NOMO-1 treated with dmso at 0.1 percent for 144 hours (cell line): ENCODE data around the gene PSMA1.
A peak's percentile ranks its signal among the peaks of the same experiment; 100 is the strongest.
"Not testable (repeated sequence)": the region's sequence is repeated elsewhere in the genome, so short reads cannot be mapped to it uniquely, and the experiment has no call there.

Source experiments
- DNase-seq: peaks from one replicate; lab custom pipeline; 2025; ENCODE audit not compliant: unreplicated experiment; lab: John Stamatoyannopoulos, UW

The PSMA1 gene

GRCh38 chr11:14519917-14520746 is at the start of gene PSMA1:
Gene PSMA1 (minus strand): TSS chr11:14520386. CDS start chr11:14520299, 87 bp downstream.
- DNase-seq: peak; percentile 98

DNA sequence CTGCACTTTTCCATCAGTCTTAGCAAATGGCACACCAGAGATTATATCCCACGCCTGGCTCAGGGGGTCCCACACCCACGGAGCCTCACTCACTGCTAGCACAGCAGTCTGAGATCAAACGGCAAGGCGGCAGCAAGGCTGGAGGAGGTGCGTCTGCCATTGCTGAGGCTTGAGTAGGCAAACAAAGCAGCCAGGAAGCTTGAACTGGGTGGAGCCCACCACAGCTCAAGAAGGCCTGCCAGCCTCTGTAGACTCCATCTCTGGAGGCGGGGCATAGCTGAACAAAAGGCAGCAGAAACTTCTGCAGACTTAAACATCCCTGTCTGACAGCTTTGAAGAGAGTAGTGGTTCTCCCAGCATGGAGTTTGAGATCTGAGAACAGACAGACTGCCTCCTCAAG is 49.3 kb upstream of the PSMA1 start:
- DNase-seq: not testable (repeated sequence)

DNA sequence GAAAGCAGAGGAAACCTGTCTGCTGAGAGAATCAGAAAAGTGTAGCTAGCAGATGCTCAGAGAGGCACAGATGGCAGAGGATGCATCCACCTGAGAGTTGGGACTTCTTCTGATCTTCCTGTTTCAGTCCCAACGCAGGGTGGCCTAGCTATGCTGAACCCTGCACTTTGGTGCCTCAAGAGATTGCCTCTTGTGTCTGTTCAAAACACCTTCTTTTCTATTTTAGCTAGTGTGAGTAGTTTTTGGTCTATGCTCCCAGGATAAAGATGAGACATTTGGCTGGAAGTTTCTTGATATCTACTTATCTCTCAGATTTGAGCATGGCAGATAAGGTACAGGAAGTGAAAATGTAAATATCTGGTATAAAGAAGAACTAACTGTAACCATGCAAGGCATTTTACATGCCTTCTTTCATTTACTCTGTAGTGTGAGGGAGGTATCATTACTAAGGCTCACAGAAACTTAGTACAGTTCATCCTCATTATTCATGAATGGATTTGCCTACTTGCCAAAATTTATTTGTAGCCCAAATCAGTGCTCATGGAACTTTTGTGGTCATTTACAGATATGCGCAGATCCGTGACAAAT is 47.0 kb upstream of the PSMA1 start:
- no peak for DNase-seq

DNA sequence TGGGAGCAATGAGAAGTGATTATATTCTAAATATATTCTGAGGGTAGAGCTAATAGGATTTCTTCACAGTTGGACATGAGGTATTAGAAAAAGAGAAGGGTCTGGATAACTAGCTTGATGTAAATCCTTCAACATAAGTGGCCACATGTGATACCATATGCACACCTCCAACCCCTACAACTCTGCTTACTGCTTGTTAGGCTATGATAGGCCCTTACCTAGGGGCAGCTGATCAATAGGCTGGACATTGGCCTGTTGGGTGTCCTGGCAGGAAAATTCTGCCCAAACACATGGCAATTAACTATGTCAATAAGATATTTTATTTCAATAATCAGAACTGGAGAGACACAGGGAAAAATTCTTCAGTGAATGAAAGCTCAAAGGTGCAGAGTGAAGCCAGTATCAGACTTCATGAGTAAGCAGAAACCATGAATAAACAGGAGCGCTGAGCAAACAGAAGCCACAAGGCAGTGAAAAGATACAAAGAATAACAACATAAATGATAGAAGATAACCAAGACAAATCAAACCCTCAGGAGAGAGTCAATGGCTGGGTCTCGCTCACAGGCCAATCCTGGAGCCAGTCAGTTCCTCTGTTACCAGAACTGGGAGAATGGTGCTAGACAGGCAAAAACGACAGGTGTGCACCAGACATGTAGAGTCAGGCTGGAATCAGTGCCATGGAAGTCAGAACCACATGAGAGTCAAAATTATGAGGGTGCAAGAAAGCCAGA is 46.3 kb upstream of the PSMA1 start:
- no peak for DNase-seq

GRCh38 chr11:14565845-14566244 is 45.7 kb upstream of the PSMA1 start:
- no peak for DNase-seq

DNA sequence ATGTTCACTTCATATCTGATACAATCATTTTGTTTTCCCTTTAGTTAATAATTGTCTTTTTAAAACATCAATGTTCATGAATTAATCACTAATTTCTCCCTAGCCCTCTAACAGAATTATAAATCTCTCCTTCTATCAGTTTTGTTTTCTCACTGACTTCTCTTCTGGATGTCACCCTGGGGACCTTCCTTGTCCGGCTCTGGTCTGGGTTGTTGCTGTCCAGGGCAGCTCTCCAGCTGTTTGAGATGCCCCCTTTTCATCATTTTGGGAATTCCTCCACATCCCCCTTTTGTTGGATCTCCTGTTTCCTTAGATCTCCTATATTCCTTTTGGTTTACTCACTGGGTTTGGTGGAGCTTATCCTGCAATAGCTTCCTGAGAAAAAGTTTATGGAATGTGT is 35.6 kb upstream of the PSMA1 start:
- no peak for DNase-seq

- no peak for DNase-seq
These were observed 34.8 kb upstream of the PSMA1 start for GRCh38 chr11:14554959-14555358.

DNA sequence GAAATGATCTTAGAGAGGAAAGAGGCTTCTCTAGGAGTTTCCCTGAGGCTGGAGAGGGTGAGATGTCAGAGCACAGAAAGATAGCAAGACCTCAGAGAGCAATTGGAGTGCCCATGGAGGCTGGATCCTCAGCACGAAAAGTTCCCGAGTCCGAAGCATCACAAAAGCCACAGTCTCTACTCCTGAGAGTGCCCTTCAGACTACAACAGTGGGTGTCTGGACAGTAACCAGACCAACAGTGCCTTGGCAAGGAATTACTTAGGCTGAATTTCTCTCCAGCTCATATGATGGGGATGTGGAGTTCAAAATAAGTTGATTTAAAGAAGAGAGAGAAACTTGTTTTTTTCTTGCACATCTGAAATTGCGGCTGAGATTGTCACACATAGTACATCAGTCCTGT is 31.9 kb upstream of the PSMA1 start:
- DNase-seq: no peak

DNA sequence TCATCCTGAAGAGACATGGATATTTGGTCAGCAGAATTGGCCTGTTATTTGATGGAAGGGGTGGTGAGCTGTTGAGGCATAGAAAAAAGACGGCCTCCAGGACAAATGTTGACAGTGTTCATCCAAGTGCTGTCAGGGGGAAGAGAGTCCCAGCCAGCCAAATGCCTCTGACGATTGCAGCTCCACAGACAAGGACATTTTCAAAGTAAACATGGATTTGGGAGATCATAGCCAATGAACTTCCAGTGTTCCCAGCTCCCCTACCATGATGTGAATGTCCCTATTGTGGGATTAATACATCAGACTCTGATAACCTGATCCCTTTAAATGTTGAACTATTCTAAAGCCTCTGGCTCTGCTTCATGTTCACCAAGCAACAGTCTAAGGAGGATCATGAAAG is 31.2 kb upstream of the PSMA1 start:
- DNase-seq: no peak

DNA sequence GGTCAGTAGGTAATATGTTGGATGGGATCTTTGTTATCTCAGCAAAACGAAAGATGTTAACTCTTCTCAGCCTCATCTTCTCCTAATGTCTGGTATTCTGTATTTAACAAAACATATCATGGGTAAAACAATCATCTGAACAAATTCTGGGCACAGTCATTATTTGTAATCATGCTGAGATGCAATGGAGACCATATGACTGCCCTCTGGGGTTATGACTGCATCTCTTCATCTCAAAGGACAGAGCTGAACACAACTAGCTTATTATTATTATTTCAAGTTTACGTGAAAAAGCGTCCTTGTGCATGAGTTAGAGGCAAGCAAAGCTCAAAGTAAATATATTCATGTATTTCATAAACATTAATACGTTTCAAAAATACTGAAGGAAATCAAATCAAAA is 29.7 kb upstream of the PSMA1 start:
- DNase-seq: no peak

DNA sequence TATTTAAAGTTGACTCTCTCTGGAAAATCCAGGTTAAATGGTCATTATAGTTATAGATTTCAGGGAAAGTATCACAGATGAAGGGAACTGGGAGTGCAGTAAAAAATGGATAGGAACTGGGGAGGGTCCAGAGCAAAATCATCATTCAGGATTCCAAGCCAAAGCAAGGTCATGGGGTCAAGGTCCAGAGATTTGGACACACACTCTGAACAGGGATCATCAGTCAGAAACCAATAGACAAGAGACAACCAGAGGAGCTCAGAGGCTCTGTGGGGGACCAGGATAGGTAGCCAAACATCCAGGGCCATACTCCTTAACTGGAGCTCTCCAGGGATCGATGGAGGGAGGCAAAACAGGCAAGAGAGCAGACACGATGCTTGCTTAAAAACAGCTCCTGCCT is 27.3 kb upstream of the PSMA1 start:
- no peak for DNase-seq

GRCh38 chr11:14546672-14547071 is 26.5 kb upstream of the PSMA1 start:
- DNase-seq: no peak

GRCh38 chr11:14544611-14545010 is 24.4 kb upstream of the PSMA1 start:
- peak; percentile 78 for DNase-seq

- no peak for DNase-seq
These were observed 23.1 kb upstream of the PSMA1 start for GRCh38 chr11:14543260-14543659.

- peak; percentile 10 for DNase-seq
These were observed 22.1 kb upstream of the PSMA1 start for GRCh38 chr11:14542324-14542723.

- no peak for DNase-seq
These were observed 21.2 kb upstream of the PSMA1 start for GRCh38 chr11:14541192-14541947.

DNA sequence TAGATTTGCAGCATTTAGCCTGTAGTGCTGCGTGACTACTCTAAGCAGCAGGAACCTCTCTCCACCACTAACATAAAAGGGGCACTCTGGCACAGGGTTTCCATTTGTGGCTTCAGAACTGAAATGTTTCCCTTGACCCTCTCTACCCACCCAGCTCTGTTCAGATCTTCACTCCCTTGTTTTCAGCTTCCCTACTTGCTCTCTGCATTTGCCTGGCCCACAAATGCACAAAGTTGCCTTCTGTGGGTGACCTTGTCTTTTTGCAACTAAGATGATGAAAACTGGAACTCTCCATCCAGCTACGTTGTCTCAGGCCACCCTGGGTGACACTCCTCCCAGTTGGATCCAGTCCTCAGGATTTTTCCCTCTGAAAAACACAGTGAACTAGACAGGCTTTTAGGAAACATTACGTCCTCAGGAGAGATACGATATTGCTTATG is 19.8 kb upstream of the PSMA1 start:
- DNase-seq: no peak

DNA sequence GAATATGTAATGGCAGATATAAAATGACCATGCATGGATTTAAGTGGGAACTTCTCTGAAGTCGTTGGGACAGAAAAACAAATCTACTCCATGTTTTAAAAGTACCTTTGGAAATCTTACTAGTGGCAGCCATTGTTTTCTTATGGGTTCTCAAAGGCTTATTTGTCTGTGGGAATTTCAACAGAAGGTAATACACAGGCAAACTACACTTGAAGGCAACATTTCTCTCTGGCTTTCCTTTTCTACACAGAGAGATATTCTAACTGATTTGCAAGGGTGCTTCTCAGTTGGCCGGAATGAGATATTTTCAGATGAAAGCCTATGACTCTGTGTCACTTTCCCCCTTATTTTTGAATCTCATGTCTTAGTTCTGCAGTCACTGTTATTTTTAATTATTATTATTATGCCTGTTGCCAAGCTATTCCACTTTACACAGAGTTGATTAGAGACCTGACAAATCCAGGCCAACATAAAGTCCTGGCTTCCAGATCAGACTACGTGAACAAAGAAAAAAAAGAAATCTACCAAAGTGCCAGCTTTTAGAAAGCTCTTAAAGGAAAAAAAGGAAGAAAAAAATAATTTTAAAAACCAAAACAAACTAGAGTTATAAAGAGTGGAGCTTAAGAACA is 18.9 kb upstream of the PSMA1 start:
- no peak for DNase-seq

DNA sequence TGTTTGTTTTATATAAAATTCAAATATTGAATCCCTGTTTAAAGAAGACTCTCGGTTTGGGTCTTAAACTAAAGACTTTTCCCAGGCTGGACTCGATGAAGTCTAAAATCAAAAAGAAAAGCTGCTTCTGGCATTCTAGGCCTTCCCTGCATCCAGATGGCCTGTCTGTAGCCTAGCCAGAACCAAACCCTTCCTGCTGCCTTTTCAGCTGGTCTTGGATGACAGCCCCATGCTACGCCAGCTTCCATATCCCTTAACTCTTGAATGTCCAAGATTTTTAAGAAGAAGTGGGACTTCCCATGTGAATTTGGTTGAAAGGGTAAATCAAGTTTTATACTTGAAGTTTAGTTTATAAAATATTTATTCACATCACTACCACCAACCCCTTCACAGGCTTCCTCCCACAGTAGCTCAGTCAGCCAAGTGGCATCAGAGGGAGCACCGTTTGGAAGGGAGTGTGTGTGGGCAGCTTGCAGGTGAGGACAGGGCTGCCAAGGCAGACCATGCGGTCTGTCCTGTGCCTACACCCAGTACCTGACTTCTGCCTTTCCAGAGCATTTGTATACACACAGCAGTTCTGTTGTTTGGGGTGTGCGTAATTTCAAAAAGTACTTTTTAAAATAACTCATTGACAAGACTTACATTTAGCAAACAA is 18.2 kb upstream of the PSMA1 start:
- no peak for DNase-seq

- DNase-seq: peak; percentile 26
These were observed 17.0 kb upstream of the PSMA1 start for GRCh38 chr11:14537134-14537599.
